GM21786 (cell line): ENCODE measurements around the gene OPCML.

Source experiments
- ATAC-seq: cut with Tn5 transposase; IDR thresholded peaks from one replicate; pipeline ENCODE4 v1.9.1; 2021; ENCODE audit not compliant: unreplicated experiment

Gene OPCML

DNA sequence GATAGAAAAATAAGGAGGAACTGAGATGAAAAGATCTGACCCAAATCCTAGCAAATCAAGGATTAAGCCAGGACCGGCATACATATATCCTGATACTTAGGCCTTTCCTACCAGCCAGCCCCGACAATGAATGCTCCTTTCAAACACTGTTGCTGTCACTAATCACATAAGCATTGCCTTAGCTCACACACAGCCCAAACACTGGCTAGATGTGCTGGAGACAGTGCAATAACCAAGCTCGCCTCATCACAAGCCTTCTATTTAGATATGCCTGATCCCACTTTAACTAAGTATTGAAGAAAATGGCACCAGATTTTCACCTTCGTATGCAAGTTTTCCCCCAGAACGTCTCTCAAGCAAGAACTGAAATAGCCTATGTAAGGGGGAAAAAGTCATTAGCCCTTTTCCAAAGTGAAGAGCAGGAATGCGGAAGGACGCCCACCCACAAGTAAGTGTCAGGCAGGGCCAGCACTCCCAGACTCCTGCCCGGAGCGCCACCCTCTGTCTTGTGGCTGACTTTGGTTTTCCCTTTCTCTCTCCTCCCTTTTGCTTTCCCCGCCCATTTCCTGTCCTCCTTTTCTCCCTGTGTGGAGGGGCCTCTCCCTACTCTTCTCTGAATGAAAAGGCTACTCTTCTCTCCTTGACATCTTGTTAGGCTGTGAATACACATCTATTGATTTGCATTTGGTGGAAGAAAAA is 8.9 kb upstream of the OPCML start:
- ATAC-seq: no peak

DNA sequence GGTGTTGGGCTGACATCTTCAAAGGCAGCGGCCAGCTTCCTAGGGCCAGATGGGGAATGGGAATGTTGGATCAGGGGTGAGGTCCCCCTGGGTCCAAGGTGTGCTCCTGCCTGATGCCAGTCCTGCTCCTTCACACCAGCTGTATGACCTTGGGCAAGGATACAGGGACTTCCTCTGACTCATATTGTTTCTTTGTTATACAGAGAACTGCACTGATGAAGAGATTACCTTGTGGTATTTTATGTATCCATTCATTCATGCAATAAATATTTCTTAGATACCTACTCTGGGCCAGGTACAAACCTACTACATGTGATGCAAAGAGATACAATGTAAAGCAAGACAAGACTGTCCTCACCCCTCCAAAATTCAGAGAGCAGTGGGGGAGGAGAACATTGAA is 3.9 kb upstream of the OPCML start:
- no peak for ATAC-seq

DNA sequence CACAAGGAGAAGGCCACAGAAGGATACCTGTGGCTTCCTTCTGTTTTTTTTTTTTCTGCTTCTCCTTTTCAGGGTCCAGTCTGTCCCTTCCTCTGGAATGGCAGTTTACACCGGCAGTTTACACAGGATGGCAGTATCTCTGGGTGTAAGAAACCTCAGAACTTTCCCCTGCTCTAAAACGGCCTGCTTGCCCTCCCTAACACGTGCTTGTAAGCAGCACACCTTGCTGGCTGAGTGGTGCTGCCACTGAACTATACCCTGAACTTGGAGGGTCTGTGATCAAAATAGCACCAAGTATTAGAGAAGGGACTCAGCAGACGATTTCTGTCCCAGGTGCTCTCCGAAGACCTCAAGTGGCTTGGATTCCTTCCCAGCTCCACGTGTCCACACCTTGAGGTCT is 904 bp upstream of the OPCML start:
- ATAC-seq: no peak

DNA sequence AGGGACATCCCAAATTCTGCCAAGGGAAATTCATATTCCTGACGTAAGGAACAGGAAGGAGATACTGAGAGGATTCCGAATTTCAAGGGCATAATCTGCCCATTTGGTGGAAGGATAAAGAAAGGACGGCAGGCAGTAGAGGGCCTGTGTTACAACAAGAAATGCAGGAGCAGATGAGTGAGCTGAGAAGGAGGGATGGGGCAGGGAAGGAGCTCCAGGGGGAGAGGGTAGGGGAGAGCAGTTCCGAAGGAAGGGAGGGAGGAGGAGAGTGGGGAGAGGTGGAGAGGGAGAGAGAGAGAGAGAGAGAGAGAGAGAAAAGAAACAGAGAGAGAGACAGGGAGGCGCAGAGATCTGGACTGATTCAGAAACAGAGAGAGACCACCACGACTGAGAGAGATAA is 843 bp downstream of the OPCML start:
- ATAC-seq: no peak

DNA sequence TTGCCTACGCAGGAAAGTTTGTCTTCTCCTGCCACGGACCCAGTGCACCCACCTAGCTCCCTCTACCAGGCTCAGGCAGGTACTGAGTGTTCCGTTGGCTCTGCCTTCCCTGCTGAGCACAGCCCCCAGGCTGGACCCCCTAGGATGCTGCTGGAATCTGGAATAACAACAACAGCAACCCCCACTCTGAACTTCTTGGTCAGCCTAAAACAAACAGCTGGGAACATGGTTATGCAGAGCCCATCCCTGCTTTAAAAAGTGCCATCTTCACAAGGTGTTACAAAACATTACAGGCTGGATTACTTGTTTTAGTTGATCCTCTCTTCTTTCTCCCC is 1.8 kb downstream of the OPCML start:
- ATAC-seq: no peak

DNA sequence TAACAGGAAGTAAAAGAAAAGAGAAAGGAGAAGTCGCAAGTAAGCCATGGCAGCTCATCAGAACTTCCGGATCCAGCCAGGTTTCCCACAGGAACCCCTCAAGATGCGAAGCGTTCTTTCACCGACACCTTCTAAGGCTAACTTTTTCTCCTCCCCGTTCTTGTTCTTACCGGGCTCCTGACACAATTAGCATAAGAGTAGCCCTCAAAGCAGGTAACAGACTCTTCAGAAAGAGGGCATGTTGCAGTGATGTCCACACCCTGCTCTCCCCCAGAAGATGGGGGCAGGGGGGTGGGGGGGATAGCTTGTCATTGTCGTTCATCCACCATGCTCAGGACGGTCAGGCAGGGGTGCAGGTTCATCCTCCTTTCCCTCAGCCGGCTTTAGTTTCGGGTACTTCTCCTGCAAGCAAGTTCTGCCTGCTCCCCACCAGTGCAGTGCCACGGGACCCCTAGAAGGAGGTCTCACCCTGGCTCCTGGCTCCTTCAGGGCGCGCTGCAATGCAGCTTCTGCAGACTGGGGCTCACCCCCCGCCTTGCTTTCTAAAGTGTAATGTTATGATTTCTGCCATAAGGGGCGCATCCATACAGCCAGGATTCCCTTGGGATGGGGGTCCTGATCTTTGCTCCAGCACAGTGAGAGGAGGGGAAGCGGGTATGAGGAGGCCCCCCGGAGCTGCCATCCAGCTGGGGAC is 2.3 kb downstream of the OPCML start:
- no peak for ATAC-seq

DNA sequence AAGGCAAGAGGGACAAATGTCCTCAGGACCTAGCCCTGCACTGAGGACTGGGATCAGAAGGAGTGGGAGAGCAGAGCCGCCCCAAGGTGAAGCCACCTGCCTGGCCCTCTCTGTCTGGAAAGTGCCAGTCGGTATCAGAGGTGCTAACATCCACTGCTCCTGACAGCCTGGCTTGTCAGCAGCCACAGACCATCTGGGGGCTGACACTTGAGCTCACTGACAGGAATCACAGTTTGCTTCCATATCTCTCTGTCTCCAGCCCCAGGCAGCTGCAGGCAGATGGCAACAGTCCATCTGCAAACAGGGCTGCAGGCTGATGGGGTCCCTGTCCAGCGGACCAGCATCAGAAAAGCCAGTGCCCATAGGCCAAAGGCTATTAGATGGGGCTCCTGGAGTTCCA is 5.5 kb downstream of the OPCML start:
- ATAC-seq: no peak

DNA sequence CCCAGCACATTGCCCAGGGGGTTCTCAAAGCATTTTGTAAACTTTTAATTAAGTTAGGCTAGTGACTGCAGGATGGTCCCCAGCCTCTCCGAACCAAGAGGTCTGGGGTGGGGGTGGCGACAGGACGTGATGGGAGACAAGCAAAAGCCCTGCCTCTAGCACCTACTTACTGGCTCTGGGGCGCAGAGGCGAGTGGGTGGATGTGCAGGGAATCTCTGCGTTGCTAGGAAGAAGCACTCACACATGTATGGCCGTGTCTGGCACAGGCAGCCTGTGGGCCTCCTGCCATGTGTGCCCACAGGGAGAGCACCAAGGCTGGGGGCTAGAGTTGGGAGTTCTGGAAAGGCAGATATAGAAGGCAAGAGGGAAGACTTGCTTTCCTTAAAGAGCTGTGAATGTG is 6.3 kb downstream of the OPCML start:
- no peak for ATAC-seq

DNA sequence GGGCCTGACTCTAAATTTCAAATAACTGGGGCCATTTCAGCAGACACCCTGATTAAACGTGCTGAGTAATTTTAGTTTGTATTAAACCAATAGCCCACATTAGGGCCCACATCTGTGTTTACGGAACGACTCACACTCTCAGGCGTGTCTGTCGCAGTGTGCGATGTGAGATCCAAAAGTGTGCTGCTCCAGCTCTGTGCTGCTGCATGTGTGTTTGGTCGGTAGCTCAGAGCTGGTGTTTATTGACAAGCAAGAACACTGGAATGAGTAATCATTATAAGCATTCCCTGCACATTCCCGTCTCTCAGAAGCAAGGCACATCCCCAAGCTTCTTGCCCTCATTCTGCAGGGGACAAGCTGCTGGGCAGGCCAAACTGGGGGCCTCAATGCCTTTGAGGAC is 7.8 kb downstream of the OPCML start:
- ATAC-seq: no peak

DNA sequence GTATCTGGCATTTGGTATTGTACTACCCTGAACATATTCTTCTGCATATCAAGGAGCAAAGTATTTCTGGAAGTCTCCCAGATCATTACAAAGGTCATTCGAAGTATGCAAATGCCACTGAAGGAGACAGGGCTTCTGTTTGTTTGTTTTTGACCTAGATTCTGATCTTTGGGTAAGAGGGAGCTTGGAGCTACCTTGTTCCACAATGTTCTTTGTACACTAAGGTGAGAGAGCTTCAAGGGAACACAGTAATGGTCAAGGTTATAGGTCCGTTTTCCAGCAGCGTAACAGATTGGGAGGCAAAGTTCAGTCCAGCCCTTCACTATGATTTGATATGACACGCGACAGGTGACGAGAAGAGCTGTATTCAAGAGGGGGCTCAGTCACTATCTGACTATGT is 10.0 kb downstream of the OPCML start:
- no peak for ATAC-seq

DNA sequence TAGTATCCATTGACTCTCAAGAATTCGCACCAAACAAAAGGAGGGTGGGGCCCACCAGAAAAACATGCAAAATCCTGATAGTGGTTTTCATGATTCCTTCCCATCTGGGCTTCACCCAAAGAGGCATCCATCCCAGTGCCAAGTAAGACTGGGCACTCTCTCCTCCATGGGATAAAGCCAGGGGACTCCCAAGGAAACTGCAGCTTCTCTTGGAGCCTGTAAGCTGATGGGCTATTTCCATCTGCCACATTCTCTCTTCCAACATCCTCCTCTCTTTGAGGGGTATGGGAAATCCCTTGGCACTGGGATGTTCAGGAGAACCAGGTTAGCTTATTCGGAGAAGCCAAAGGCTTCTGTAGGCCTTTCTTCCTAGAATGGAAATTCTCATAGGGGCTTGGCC is 10.8 kb downstream of the OPCML start:
- no peak for ATAC-seq

DNA sequence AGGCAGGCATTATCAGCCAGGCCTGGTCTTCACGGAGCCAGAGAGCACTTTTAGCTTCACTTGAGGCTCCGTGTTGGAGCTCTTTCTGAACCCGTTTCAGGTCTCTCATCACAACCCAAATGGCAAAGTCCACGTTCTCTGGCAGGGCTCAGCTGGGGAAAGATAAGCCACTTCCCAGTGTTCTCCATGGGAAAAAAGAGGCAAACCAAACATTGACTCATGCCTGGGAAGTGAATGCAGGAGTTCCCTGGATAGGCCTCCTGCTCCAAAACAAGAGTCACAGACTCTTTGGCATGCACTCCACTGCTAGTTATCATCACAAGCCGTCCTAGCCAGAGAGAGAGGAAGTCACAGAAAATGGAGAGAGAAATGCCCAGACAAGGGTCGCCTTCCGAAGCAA is 11.6 kb downstream of the OPCML start:
- ATAC-seq: no peak

DNA sequence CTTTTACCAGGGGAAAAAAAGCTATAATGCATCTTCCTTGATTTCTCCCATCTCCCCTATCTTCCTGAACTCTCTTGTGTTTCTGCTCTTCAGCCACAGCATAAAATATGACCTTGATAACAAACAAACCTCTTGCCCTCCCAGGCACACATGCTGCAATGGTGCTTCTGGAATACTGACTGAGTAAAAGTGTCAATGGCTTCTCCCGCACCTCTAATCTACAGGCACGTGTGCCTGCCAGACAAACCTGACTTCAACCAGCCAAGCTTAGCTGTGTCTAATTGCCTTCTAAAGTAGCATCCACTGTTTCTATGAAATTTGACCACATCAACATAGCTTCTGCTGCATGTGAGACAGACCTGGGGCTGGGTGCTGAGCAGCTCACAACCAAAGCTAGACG is 12.7 kb downstream of the OPCML start:
- ATAC-seq: no peak

DNA sequence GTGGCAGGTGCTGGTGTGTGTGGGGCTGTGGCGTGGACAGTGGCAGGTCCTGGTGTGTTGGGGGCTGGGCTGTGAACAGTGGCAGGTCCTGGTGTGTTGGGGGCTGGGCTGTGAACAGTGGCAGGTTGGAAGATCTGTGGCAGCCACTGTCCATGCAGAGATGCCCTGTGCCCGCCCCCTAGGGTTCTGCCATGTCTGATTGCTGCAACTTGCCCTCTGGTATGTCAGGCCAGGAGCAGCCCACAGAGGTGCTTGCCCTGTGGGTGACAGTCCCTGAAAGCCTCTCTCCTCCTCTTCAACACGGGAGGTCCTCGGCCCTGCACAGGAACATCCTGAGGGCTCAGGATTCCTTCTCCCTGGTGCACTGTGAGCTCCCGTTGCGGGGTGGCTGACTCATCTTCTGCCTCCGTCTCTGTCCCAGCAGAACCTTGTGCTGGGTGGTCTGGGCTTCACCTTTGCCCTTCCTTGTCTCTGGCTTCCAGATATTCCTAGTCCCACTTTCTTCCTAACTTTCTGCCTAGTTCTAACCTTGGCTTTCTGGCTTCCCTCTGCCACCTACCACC is 13.5 kb downstream of the OPCML start:
- no peak for ATAC-seq

DNA sequence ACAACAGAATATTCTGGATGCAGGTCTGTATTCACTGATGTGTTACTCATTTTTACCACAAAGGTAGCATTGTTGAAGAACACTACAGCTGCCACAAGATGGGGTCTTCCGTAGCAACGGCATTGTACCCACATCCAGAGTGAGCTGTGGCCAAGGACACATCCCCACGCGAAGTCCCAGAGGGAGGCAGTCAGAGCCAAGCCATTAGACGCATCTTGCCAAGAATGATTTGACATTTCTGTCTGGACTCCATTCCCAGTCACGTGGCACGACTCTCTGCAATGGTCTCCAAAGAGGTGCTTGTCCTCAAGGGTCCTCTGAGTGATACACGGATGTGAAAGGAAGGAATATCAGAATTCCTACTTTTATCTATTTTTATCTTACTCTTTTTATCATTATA is 15.5 kb downstream of the OPCML start:
- ATAC-seq: no peak

DNA sequence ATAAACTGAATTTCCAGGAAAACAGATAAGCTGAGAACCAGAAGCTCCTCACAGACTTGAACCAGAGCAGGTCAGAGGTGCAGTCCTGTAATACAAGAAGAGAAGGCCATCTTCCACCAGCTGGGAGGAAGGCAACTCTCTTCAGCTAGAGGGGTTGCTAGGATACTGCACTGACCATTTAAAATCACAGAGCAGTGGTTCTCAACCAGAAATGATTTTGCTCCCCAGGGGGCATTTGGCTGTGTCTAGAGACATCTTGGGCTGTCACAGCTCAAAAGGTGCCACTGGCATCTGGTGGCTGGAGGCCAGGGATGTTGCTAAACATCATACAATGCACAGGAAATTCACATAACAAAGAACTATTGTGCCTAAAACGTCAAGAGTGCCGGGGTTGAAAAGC is 17.2 kb downstream of the OPCML start:
- no peak for ATAC-seq

DNA sequence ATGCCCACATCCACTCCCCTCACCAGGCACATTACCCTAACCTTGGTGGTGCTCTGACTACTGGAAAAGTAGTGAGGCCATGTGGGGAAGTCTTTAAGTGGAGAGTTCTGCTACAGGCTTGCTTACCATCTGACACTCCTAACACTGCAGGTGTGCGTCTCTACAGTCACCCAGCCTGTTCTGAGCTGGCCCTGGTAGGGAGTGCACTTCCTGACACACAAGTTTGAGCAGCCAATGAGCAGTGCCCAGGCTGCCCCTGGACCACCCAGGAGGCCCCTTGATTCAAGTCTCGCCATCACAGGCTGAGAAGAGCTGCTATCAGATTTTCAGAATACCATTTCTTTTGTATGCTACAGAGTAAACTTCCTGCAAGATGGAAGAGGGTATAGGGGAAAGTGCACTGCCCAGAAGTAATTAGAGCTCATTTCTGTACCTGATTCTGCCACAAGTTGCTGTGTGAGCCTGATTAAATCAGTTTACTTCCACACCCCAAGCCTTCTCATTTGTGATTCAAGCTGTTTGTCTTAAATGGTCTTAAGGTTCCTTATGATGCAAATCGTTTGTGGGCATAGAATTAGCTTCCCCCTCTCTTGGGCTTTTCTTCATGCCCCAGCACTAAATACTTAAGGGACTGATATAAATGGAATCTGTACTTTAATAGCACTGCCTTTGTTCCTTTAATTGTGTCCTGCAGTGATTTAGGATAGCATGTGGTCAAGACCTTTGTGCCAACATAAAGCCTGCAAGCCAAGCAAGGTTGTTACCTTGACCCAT is 22.2 kb downstream of the OPCML start:
- no peak for ATAC-seq

DNA sequence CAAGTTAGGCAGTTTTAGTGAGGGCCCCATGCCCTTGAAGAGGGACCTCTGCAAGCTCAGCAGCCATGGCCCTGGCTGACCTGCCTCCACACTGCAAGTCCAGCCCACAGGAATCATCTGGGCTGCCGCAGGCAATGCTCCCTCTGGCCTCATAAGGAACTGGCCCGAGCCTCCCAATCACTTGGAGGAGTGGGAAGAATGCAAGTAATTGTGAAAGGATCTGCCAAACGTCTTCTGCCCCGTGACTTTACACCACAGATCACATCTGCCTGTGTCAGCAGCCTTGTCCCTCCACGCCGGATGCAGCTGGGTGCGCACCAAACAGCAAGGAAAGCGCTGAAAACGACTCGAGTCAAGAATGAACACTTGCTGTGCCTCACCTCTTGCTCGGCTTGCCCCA is 23.8 kb downstream of the OPCML start:
- no peak for ATAC-seq

DNA sequence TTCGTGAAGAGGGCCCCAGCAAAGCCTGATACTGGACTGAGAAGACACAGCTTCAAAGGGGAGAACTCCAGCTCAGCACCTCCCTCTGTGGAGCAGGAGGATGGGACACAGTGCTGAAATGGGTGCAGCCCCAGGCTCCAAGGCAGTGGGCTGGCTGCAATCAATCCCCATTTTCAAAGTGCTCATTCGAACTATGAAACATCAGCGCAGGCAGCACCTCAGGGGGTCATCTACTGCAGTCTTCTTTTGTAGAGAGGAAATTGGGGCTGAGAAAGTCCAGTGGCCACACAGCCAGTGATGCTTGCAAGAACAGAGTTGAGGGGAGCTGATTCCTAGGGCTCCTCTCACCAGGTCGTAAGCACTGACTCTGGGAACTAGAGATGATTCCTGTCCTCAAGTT is 25.1 kb downstream of the OPCML start:
- ATAC-seq: no peak

DNA sequence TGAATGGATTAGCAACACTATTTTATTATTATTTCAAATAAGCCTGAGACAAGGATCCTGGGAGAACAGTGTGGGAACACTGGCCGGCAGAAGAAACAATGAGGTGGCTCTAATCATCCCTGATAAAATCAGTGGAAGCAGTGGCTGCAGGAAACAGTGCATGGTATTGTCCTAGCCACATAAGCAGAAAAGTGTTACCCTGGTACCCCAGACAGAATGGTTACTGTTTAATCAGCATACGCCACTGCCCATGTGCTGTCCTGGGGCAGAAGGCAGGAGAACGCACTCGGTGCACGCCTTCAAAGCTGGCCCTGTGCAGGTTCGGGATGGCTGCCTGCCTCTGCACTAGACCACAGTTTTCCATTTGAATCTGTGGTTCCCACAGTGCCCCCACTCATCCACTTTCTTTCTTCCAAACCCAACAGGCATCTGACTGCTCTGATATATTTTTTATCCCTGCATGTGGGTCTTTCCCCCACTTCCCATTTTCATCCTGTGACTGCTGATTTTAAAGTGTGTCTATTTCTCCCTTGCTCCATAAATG is 25.7 kb downstream of the OPCML start:
- ATAC-seq: no peak

DNA sequence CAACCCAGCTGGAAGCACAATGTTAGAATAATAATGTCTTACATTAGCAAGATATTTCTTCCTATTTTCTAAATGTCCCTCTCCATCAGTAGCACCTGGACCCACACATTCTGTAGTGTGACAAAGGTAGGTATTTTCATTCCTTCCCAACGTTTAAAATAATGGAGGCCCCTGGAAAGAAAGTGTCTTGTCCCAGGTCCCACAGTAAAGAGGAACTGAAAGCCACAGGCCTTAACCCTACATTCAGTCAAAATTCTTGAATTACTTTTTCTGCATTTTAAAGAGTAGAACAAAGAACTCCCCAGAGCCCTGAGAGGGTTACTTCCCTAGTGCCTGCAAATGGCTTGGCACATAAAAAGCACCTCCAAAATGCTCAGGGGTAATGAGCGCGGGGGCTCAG is 26.3 kb downstream of the OPCML start:
- peak; percentile 87 for ATAC-seq

DNA sequence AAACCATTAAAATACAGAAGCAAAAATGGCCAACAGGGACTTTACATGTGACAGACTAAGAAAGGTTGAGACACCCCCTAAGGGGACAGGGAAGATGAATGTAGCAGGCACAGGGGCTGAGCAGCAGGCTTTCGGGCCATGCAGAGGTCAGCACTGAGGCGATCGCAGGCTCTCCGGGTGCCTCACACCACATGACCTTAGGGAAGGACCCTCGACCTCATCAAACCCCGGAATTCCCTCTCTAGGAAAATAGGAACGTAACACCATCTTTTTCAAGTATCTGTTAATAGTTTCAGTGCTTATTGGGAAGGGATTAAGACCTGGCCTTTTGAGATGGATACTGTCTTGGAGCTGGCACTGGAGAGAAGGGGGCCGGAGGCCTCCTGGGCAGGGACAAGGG is 27.4 kb downstream of the OPCML start:
- no peak for ATAC-seq
